ENCODE measurements around the gene SPARCL1. TPM values are rescaled to one million over a fixed set of nuclear protein-coding genes. Genes with fewer than 3 reads are reported as not detected.
"Not testable (repeated sequence)": the region's sequence is repeated elsewhere in the genome, so short reads cannot be mapped to it uniquely, and the experiment has no call there.

The SPARCL1 gene
- polyA plus RNA-seq, 1 donor (not counting 4 experiments of a cell fraction or from before 2014, with no cell fraction given) = not detected

DNA sequence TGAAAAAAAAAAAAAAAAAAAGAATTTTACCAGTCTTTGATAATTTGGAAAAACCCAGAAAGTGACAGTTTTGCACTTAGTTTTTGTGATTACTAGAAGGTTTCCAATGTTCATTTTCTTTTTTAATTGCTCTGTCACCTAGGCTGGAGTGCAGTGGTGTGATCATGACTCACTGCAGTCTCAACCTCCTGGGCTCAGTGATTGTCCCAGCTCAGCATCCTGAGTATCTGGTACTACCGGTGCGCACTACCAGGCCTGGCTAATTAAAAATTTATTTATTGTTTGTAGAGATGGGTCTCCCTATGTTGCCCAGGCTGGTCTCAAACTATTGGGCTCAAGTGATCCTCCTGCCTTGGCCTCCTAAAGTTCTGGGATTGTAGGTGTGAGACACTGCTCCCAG, 103.5 kb downstream of the SPARCL1 start:
- Histone ChIP-seq H3K4me1 (ENCODE audit: control insufficient read depth, extremely low read depth, insufficient read depth, low read length) (peaks cover 10% of the 10 kb centered on the region), H2AFZ (ENCODE audit: control insufficient read depth, low read length) (no peak overlapping the region), H3K4me2 (ENCODE audit: control insufficient read depth, extremely low read depth, insufficient read depth, low read depth, low read length) (no peak overlapping the region), H3K36me3 (ENCODE audit: control insufficient read depth in 2 of 2, extremely low read depth in 1 of 2, insufficient read depth in 2 of 2, low read length in 2 of 2) (no peaks in the 10 kb centered on the region), H3K27me3 (ENCODE audit: control insufficient read depth, extremely low read depth, insufficient read depth, low read length) (no peaks in the 10 kb centered on the region), H3K9me3 (ENCODE audit: control insufficient read depth, low read depth, low read length) (no peaks in the 10 kb centered on the region), H3K4me3 (ENCODE audit: control insufficient read depth in 2 of 3, extremely low read depth in 1 of 3, insufficient read depth in 2 of 3, low read depth in 1 of 3, low read length in 3 of 3) (no peak overlapping the region), H3K9me1 (ENCODE audit: control insufficient read depth, extremely low read depth, insufficient read depth, low read length) (no peaks in the 10 kb centered on the region), H4K20me1 (ENCODE audit: control insufficient read depth, extremely low read depth, insufficient read depth, low read length) (no peaks in the 10 kb centered on the region), H3K9ac (ENCODE audit: control insufficient read depth, extremely low read depth, insufficient read depth, low read length) (no peak overlapping the region), H3K79me2 (ENCODE audit: control insufficient read depth, insufficient read depth, low read length) (peaks cover 58% of the 10 kb centered on the region), H3K27ac (ENCODE audit: control insufficient read depth, insufficient read depth, low read length) (no peak overlapping the region)
- TF ChIP-seq, protein P1, sequence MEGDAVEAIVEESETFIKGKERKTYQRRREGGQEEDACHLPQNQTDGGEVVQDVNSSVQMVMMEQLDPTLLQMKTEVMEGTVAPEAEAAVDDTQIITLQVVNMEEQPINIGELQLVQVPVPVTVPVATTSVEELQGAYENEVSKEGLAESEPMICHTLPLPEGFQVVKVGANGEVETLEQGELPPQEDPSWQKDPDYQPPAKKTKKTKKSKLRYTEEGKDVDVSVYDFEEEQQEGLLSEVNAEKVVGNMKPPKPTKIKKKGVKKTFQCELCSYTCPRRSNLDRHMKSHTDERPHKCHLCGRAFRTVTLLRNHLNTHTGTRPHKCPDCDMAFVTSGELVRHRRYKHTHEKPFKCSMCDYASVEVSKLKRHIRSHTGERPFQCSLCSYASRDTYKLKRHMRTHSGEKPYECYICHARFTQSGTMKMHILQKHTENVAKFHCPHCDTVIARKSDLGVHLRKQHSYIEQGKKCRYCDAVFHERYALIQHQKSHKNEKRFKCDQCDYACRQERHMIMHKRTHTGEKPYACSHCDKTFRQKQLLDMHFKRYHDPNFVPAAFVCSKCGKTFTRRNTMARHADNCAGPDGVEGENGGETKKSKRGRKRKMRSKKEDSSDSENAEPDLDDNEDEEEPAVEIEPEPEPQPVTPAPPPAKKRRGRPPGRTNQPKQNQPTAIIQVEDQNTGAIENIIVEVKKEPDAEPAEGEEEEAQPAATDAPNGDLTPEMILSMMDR (optimal IDR thresholded peaks at IDR 0.05 in 1 of 3, IDR thresholded peaks at IDR 0.05 in 1 of 3, conservative IDR thresholded peaks at IDR 0.05 in 1 of 3; ENCODE audit: extremely low read depth in 1 of 3, insufficient read depth in 2 of 3, low read length in 3 of 3) = no peak
- TF ChIP-seq EZH2 (IDR thresholded peaks at IDR 0.05; ENCODE audit: low read length) = no peak
- dilution Hi-C loops (cut with MboI; ENCODE audit: extremely low pct_ligation_motif_present, low sequenced_read_pairs) = no loop called here
- DNase-seq (ENCODE audit: low read depth, low spot score) (no peak), FAIRE-seq (no peak)

DNA sequence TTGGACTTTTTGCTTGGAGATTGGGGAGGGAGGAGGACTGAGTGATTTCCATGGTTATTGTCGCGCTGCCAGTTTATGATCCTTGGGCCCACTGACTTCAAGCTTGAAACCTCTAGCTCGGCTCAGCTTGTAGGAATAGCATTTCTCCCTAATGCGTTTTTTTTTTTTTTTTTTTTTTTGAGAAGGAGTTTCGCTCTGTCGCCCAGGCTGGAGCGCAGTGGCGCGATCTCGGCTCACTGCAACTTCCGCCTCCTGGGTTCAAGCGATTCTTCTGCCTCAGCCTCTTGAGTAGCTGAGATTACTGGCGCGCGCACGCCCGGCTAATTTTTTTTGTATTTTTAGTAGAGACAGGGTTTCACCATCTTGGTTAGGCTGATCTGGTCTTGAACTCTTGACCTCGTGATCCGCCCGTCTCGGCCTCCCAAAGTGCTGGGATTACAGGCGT, 105.1 kb downstream of the SPARCL1 start:
- Histone ChIP-seq H3K79me2 (ENCODE audit: control insufficient read depth, insufficient read depth, low read length) (peaks cover 49% of the 10 kb centered on the region), H3K4me2 (ENCODE audit: control insufficient read depth, extremely low read depth, insufficient read depth, low read depth, low read length) (peak overlapping the region; percentile 91), H3K4me1 (ENCODE audit: control insufficient read depth, extremely low read depth, insufficient read depth, low read length) (peaks cover 10% of the 10 kb centered on the region), H3K4me3 (ENCODE audit: control insufficient read depth in 2 of 3, extremely low read depth in 1 of 3, insufficient read depth in 2 of 3, low read depth in 1 of 3, low read length in 3 of 3) (peak overlapping the region in 2 of 3 experiments; percentile 90 to 96)
- H3K9ac ChIP-seq (ENCODE audit: control insufficient read depth, extremely low read depth, insufficient read depth, low read length); H3K27ac ChIP-seq (ENCODE audit: control insufficient read depth, insufficient read depth, low read length); DNase-seq (ENCODE audit: low read depth, low spot score); H3K9me1 ChIP-seq (ENCODE audit: control insufficient read depth, extremely low read depth, insufficient read depth, low read length); H4K20me1 ChIP-seq (ENCODE audit: control insufficient read depth, extremely low read depth, insufficient read depth, low read length); dilution Hi-C loops (cut with MboI; ENCODE audit: extremely low pct_ligation_motif_present, low sequenced_read_pairs); H3K36me3 ChIP-seq (ENCODE audit: control insufficient read depth in 2 of 2, extremely low read depth in 1 of 2, insufficient read depth in 2 of 2, low read length in 2 of 2); H3K27me3 ChIP-seq (ENCODE audit: control insufficient read depth, extremely low read depth, insufficient read depth, low read length); H2AFZ ChIP-seq (ENCODE audit: control insufficient read depth, low read length); H3K9me3 ChIP-seq (ENCODE audit: control insufficient read depth, low read depth, low read length); FAIRE-seq: not testable (repeated sequence)

Other genes starting within 250 kb of the SPARCL1 start
- not detected in 3 replicates for gene HSD17B13, start 206.5 kb downstream of the SPARCL1 start, polyA plus RNA-seq
- gene HSD17B11, start 138.2 kb downstream of the SPARCL1 start, polyA plus RNA-seq = 5.6 to 8.5 TPM (median 6.5 TPM) in 3 replicates
- gene NUDT9, start 106.8 kb downstream of the SPARCL1 start, polyA plus RNA-seq = 16.9 to 30.2 TPM (median 28.5 TPM) in 3 replicates
- not detected in 3 replicates for gene DSPP, start 79.2 kb upstream of the SPARCL1 start, polyA plus RNA-seq
- gene DMP1, start 120.9 kb upstream of the SPARCL1 start, polyA plus RNA-seq = not detected in 3 replicates